Measurements from ENCODE around the gene SEC61A1. TPM values are rescaled to one million over a fixed set of nuclear protein-coding genes. Genes with fewer than 3 reads are reported as not detected.

SEC61A1 gene
- total RNA-seq, 4 donors from 2014 or later, result 72.2 to 109 (median 91.6) TPM

DNA sequence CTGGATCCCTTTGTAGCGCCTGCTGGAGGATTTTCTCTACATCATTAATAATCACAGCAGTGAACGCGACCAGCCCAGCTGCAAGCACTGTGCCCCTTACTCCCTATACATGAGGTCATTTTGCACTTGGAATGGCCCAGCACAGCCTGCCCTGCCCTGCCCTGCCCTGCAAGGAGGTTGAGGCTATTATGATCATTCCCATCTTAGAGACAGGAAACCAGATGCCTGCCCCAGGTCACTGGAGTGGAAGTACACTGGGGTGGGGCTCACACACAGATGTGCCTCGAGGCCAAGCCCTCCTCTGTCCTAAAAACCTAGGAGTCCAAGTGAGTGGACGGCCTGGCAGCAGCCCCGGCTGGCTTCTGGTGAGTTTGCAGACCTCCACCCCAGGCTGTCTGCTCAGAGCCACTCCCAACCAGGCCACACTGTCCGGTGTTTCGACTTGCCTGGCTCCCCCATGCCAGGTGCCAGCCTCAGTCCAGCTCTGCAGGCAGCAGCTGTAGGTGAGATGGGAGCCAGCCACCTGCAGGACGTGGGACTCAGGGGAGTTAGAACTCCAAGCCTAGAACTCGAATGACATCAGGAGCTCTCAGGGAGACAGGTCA is 30.4 kb upstream of the SEC61A1 start:
- 28 to 100% methylated on average over 1 to 2 of the region's 10 CpGs for WGBS, 2 donors (ENCODE audit: low coverage in 1 of 2)
- Histone ChIP-seq H3K4me3 (no peak overlapping the region), H3K27ac (no peak overlapping the region), H3K9me3 (no peaks in the 10 kb centered on the region), H3K4me1 (no peaks in the 10 kb centered on the region), H3K36me3 (no peaks in the 10 kb centered on the region), H3K27me3 (peaks cover 6% of the 10 kb centered on the region)
- ATAC-seq, result peak; percentile 31
- TF ChIP-seq EP300 (IDR thresholded peaks at IDR 0.05) (no peak), POLR2A (IDR thresholded peaks at IDR 0.05) (no peak), POLR2AphosphoS5 (IDR thresholded peaks at IDR 0.05) (no peak)
- TF ChIP-seq, protein P1, sequence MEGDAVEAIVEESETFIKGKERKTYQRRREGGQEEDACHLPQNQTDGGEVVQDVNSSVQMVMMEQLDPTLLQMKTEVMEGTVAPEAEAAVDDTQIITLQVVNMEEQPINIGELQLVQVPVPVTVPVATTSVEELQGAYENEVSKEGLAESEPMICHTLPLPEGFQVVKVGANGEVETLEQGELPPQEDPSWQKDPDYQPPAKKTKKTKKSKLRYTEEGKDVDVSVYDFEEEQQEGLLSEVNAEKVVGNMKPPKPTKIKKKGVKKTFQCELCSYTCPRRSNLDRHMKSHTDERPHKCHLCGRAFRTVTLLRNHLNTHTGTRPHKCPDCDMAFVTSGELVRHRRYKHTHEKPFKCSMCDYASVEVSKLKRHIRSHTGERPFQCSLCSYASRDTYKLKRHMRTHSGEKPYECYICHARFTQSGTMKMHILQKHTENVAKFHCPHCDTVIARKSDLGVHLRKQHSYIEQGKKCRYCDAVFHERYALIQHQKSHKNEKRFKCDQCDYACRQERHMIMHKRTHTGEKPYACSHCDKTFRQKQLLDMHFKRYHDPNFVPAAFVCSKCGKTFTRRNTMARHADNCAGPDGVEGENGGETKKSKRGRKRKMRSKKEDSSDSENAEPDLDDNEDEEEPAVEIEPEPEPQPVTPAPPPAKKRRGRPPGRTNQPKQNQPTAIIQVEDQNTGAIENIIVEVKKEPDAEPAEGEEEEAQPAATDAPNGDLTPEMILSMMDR (IDR thresholded peaks at IDR 0.05), result no peak

DNA sequence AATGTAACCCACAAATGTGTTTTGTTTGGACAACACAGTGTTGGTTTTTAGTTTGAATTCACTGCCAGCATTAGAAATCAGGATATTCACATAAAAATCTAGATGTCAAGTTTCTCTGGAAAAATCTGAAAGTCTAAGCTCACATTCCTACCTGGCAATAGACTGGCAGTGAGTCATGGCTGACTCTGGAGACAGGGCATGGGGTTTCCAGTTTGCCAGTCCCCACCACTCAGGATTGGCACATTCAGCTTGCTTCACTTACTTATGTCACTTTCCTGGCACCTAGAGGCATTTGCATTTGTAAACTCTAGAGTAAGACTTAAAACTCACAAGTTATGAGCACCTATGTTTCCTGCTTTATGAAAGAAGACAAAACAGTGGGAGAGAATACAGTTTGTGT is 19.1 kb upstream of the SEC61A1 start:
- no peaks in the 10 kb centered on the region for H3K9me3 ChIP-seq
- H3K4me3 ChIP-seq, result no peak overlapping the region
- H3K27me3 ChIP-seq, result no peaks in the 10 kb centered on the region
- H3K36me3 ChIP-seq, result no peaks in the 10 kb centered on the region
- no peak for ATAC-seq
- no peaks in the 10 kb centered on the region for H3K4me1 ChIP-seq
- H3K27ac ChIP-seq, result no peak overlapping the region
- no peak for TF ChIP-seq POLR2AphosphoS5 (IDR thresholded peaks at IDR 0.05)
- TF ChIP-seq, protein P1 (IDR thresholded peaks at IDR 0.05), result no peak
- no peak for TF ChIP-seq POLR2A (IDR thresholded peaks at IDR 0.05)
- TF ChIP-seq EP300 (IDR thresholded peaks at IDR 0.05), result no peak

DNA sequence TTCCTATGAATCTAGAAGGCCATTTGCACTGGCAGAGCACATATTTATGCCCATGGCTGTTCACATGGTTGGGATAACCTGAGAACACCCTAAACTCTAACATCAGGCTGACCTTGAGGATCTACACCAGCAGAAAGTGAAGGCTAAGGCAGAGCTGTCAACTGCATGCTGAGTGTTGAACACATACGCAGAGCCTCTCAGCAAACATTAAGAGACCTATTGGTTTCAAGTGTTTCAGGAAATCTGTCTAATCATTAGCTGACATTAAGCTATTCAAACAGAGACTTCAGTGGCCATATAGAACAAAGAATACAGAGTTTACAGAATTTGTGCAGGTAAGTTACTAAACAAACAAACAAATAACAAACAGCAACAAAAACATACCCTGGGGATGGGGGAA is 16.1 kb upstream of the SEC61A1 start:
- H3K4me1 ChIP-seq, result no peaks in the 10 kb centered on the region
- no peak overlapping the region for H3K27ac ChIP-seq
- H3K27me3 ChIP-seq, result no peaks in the 10 kb centered on the region
- ATAC-seq, result no peak
- no peak overlapping the region for H3K4me3 ChIP-seq
- TF ChIP-seq, protein P1 (IDR thresholded peaks at IDR 0.05), result no peak
- TF ChIP-seq POLR2AphosphoS5 (IDR thresholded peaks at IDR 0.05) (no peak), POLR2A (IDR thresholded peaks at IDR 0.05) (no peak), EP300 (IDR thresholded peaks at IDR 0.05) (no peak)
- 90 to 100% methylated on average over 1 of the region's 1 CpG for WGBS, 2 donors (ENCODE audit: low coverage in 1 of 2)
- H3K9me3 ChIP-seq, result no peaks in the 10 kb centered on the region
- no peaks in the 10 kb centered on the region for H3K36me3 ChIP-seq

DNA sequence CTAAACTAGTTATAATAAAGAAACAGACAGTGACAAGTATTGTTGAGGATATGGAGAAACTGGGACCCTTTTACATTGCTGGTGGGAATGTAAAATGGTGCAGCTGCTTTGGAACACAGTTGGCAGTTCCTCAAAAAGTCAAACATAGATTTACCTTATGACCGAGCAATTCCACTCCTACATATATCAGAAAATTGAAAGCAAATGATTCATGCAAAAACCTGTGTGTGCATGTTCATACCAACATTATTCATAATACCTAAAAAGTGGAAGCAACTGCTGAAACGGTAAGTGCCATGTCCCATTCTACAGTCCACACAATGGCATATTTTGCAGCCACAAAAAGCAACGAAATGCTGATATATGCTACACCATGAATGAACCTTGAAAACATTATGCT is 12.2 kb upstream of the SEC61A1 start:
- H3K9me3 ChIP-seq, result no peaks in the 10 kb centered on the region
- no peaks in the 10 kb centered on the region for H3K27me3 ChIP-seq
- H3K36me3 ChIP-seq, result no peaks in the 10 kb centered on the region
- no peak for ATAC-seq
- H3K4me1 ChIP-seq, result no peaks in the 10 kb centered on the region
- TF ChIP-seq, protein P1 (IDR thresholded peaks at IDR 0.05), result no peak
- TF ChIP-seq POLR2A (IDR thresholded peaks at IDR 0.05), result no peak
- no peak for TF ChIP-seq POLR2AphosphoS5 (IDR thresholded peaks at IDR 0.05)
- no peak for TF ChIP-seq EP300 (IDR thresholded peaks at IDR 0.05)
- WGBS, 2 donors (ENCODE audit: low coverage in 1 of 2), result 69 to 78% methylated on average over 3 of the region's 3 CpGs
- no peak overlapping the region for H3K27ac ChIP-seq
- H3K4me3 ChIP-seq, result no peak overlapping the region

DNA sequence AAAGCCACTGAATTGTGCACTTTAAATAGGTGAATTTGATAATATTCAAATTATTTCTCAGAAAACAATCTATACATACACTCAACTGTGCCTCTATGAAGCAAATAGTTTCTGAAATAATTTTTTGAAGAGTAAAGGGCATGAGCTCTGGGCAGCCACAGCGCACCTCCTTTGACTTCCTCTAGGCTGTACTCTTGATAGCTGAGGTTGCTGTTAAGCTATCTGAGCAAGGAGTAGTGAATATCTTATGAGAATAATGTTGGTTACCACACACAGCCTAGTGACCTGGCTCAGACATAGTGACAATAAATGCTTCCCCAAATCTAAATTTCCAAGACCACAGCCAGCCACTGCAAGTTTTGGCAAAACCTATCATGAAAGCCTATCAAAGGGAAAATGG is 11.6 kb upstream of the SEC61A1 start:
- ATAC-seq, result no peak
- Histone ChIP-seq H3K4me1 (no peaks in the 10 kb centered on the region), H3K27me3 (no peaks in the 10 kb centered on the region), H3K9me3 (no peaks in the 10 kb centered on the region), H3K4me3 (no peak overlapping the region), H3K27ac (no peak overlapping the region), H3K36me3 (no peaks in the 10 kb centered on the region)
- WGBS, 2 donors (ENCODE audit: low coverage in 1 of 2), result 33 to 80% methylated on average over 1 of the region's 1 CpG
- no peak for TF ChIP-seq POLR2A (IDR thresholded peaks at IDR 0.05)
- TF ChIP-seq EP300 (IDR thresholded peaks at IDR 0.05), result no peak
- TF ChIP-seq, protein P1 (IDR thresholded peaks at IDR 0.05), result no peak
- no peak for TF ChIP-seq POLR2AphosphoS5 (IDR thresholded peaks at IDR 0.05)

Data from gastroesophageal sphincter (tissue), 4 donors.